ENCODE data around the gene TUT4.

DNA sequence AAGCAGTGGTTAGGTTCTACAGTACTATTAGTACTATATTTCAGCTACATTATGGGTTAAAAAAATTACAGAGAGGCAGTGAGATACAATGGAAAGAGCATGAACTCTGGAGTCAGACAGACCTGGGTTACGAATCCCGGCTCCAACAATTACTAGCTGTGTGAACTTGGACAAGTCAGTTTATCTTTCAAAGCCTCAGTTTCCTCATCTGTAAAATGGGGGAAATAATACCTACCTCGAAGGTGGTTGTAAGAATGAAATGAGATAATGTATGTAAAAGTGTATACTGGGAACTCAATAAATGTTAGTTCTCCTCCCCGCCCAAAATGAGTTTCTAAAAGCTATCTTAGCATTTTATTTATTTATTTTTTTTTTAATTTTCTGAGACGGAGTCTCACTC is 89.0 kb downstream of the TUT4 start:
- TF ChIP-seq, protein P1, sequence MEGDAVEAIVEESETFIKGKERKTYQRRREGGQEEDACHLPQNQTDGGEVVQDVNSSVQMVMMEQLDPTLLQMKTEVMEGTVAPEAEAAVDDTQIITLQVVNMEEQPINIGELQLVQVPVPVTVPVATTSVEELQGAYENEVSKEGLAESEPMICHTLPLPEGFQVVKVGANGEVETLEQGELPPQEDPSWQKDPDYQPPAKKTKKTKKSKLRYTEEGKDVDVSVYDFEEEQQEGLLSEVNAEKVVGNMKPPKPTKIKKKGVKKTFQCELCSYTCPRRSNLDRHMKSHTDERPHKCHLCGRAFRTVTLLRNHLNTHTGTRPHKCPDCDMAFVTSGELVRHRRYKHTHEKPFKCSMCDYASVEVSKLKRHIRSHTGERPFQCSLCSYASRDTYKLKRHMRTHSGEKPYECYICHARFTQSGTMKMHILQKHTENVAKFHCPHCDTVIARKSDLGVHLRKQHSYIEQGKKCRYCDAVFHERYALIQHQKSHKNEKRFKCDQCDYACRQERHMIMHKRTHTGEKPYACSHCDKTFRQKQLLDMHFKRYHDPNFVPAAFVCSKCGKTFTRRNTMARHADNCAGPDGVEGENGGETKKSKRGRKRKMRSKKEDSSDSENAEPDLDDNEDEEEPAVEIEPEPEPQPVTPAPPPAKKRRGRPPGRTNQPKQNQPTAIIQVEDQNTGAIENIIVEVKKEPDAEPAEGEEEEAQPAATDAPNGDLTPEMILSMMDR (conservative IDR thresholded peaks at IDR 0.05; ENCODE audit: low read depth, low read length), result no peak
- no peak for TF ChIP-seq EZH2 (IDR thresholded peaks at IDR 0.05; ENCODE audit: low read length, unreplicated experiment)
- TF ChIP-seq EZH2phosphoT487 (IDR thresholded peaks at IDR 0.05; ENCODE audit: borderline replicate concordance, low read length), result no peak
